ENCODE results near the gene FLNC. TPM values are rescaled to one million over a fixed set of nuclear protein-coding genes. Genes with fewer than 3 reads are reported as not detected.

FLNC gene
- total RNA-seq, 1 donor from 2014 or later, result 54.0 TPM

- Mint-ChIP-seq H3K36me3 (no peaks in the 10 kb centered on the region), H3K27ac (no peak overlapping the region), H3K4me1 (ENCODE audit: unreplicated experiment) (no peaks in the 10 kb centered on the region), H3K9me3 (no peaks in the 10 kb centered on the region), H3K27me3 (no peaks in the 10 kb centered on the region), H3K4me3 (no peak overlapping the region)
- DNase-seq (ENCODE audit: extremely low spot score, unreplicated experiment), result no peak
- no peak for TF ChIP-seq CTCF (conservative IDR thresholded peaks at IDR 0.05)
Observed at GRCh38 chr7:128845987-128846386, 15.8 kb downstream of the FLNC start.

- Mint-ChIP-seq H3K36me3 (no peaks in the 10 kb centered on the region), H3K9me3 (no peaks in the 10 kb centered on the region), H3K27ac (no peak overlapping the region), H3K4me3 (no peak overlapping the region), H3K4me1 (ENCODE audit: unreplicated experiment) (no peaks in the 10 kb centered on the region), H3K27me3 (no peaks in the 10 kb centered on the region)
- TF ChIP-seq CTCF (conservative IDR thresholded peaks at IDR 0.05), result no peak
- no peak for DNase-seq (ENCODE audit: extremely low spot score, unreplicated experiment)
Observed at GRCh38 chr7:128846781-128847444, 16.7 kb downstream of the FLNC start.

DNA sequence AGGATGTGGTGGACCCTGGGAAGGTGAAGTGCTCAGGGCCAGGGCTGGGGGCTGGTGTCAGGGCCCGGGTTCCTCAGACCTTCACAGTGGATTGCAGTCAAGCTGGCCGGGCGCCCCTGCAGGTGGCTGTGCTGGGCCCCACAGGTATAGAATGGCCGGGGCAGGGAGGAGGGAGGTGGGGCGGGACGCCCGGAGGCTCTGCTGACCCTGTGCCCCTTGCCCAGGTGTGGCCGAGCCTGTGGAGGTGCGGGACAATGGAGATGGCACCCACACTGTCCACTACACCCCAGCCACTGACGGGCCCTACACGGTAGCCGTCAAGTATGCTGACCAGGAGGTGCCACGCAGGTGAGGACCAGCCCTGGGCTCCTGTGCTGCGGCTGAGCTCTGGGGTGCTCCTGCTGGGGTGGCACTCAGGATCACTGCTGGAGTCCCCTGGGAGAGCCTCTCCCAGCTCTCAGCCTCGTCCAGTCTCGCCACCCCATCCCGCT, 17.6 kb downstream of the FLNC start:
- Mint-ChIP-seq H3K27me3 (no peaks in the 10 kb centered on the region), H3K9me3 (no peaks in the 10 kb centered on the region), H3K4me3 (no peak overlapping the region), H3K36me3 (no peaks in the 10 kb centered on the region), H3K27ac (no peak overlapping the region), H3K4me1 (ENCODE audit: unreplicated experiment) (no peaks in the 10 kb centered on the region)
- DNase-seq (ENCODE audit: extremely low spot score, unreplicated experiment), result no peak
- no peak for TF ChIP-seq CTCF (conservative IDR thresholded peaks at IDR 0.05)

DNA sequence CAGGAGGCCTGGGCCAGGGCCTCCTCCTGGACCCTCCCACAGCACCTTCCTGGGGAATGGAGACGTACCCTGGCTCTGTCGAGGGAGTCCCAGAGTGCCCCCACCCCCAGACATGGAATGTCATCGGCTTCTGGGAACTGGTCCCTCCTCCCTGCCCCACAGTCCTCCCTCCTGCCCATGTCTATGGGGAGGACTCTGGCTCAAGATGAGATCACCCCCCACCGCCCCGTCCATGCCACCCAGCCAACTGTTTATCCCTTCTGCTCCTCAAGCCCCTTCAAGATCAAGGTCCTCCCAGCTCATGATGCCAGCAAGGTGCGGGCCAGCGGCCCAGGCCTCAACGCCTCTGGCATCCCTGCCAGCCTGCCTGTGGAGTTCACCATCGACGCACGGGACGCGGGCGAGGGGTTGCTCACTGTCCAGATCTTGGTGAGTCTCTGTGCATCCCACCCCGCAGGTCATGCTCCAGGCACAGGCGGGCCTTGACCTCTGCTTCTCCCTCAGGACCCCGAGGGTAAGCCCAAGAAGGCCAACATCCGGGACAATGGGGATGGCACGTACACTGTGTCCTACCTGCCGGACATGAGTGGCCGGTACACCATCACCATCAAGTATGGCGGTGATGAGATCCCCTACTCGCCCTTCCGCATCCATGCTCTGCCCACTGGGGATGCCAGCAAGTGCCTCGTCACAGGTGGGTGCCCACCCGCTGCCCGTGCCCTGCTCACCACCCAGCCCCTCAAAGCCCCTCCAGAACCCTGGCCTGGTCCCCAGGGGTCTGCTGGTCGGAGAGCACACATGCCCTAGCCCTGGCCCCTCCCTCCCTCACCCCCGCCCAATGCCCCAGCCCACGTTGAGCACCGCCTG, 18.3 kb downstream of the FLNC start:
- Mint-ChIP-seq H3K4me3 (no peak overlapping the region), H3K27ac (no peak overlapping the region), H3K4me1 (ENCODE audit: unreplicated experiment) (no peaks in the 10 kb centered on the region), H3K27me3 (no peaks in the 10 kb centered on the region), H3K9me3 (no peaks in the 10 kb centered on the region), H3K36me3 (no peaks in the 10 kb centered on the region)
- no peak for DNase-seq (ENCODE audit: extremely low spot score, unreplicated experiment)
- TF ChIP-seq CTCF (conservative IDR thresholded peaks at IDR 0.05), result no peak

DNA sequence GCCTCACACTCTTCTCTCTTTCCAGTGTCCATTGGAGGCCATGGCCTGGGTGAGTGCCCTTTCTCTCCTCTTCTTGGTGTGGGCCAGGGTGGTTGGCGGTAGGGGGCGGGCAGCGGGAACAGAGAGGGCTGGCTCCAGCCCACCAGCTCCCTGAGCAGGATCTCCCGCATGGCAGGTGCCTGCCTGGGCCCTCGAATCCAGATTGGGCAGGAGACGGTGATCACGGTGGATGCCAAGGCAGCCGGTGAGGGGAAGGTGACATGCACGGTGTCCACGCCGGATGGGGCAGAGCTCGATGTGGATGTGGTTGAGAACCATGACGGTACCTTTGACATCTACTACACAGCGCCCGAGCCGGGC, 18.9 kb downstream of the FLNC start:
- no peaks in the 10 kb centered on the region for H3K36me3 Mint-ChIP-seq
- H3K4me3 Mint-ChIP-seq, result no peak overlapping the region
- H3K27ac Mint-ChIP-seq, result no peak overlapping the region
- no peaks in the 10 kb centered on the region for H3K9me3 Mint-ChIP-seq
- no peaks in the 10 kb centered on the region for H3K4me1 Mint-ChIP-seq (ENCODE audit: unreplicated experiment)
- no peaks in the 10 kb centered on the region for H3K27me3 Mint-ChIP-seq
- TF ChIP-seq CTCF (conservative IDR thresholded peaks at IDR 0.05), result no peak
- no peak for DNase-seq (ENCODE audit: extremely low spot score, unreplicated experiment)
